Osteocyte (in vitro differentiated cells): ENCODE data around the gene LRRC27. TPM values are rescaled to one million over a fixed set of nuclear protein-coding genes. Genes with fewer than 3 reads are reported as not detected.

Experiments
- DNase-seq: peaks from one replicate; pipeline ENCODE4 v3.0.0; 2021; ENCODE audit warnings: mixed read lengths; ENCODE audit not compliant: unreplicated experiment; ENCODE audit errors: extremely low spot score
- H3K27ac Mint-ChIP-seq: one replicate; pipeline ENCODE4 v1.8.0; 2021; ENCODE audit warnings: mild to moderate bottlenecking, mixed read lengths; ENCODE audit not compliant: unreplicated experiment
- H3K27me3 Mint-ChIP-seq: one replicate; pipeline ENCODE4 v1.8.0; 2021; ENCODE audit warnings: mixed read lengths; ENCODE audit not compliant: unreplicated experiment
- H3K36me3 Mint-ChIP-seq: one replicate; pipeline ENCODE4 v1.8.0; 2021; ENCODE audit warnings: mixed read lengths; ENCODE audit not compliant: unreplicated experiment
- H3K4me1 Mint-ChIP-seq: one replicate; pipeline ENCODE4 v1.8.0; 2021; ENCODE audit warnings: mixed read lengths; ENCODE audit not compliant: unreplicated experiment
- H3K4me3 Mint-ChIP-seq: one replicate; pipeline ENCODE4 v1.8.0; 2021; ENCODE audit warnings: mild to moderate bottlenecking, moderate library complexity, mixed read lengths; ENCODE audit not compliant: unreplicated experiment
- H3K9me3 Mint-ChIP-seq: one replicate; pipeline ENCODE4 v1.8.0; 2021; ENCODE audit warnings: mixed read lengths; ENCODE audit not compliant: unreplicated experiment
- total RNA-seq: library from RNA; stranded (reverse); gene quantifications from 2 replicates; pipeline ENCODE4 v1.2.1, GENCODE V29; 2021
- TF ChIP-seq, protein P1 (sequence below): fragments of 200-600 bp; sonication (generic); IDR thresholded peaks from 2 replicates; pipeline ENCODE4 v1.5.0; 2021; ENCODE audit warnings: antibody characterized with exemption, mild to moderate bottlenecking, moderate library complexity

Gene LRRC27
- total RNA-seq, 1 donor from 2014 or later, result 18.9 TPM

DNA sequence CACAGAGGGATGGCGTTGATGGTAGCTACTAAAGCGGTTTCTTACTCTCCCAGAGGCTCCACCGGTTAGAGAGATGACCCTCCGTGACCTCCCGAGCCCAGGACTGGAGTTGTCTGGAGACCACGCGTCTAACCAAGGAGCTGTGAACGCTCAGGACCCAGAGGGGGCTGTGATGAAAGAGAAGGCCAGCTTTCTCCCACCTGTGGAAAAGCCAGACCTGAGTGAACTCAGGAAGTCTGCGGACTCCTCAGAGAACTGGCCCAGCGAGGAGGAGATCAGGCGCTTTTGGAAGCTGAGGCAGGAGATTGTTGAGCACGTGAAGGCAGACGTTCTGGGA is 15.9 kb downstream of the LRRC27 start:
- no peaks in the 10 kb centered on the region for H3K27me3 Mint-ChIP-seq
- no peak overlapping the region for H3K4me3 Mint-ChIP-seq
- TF ChIP-seq, protein P1, sequence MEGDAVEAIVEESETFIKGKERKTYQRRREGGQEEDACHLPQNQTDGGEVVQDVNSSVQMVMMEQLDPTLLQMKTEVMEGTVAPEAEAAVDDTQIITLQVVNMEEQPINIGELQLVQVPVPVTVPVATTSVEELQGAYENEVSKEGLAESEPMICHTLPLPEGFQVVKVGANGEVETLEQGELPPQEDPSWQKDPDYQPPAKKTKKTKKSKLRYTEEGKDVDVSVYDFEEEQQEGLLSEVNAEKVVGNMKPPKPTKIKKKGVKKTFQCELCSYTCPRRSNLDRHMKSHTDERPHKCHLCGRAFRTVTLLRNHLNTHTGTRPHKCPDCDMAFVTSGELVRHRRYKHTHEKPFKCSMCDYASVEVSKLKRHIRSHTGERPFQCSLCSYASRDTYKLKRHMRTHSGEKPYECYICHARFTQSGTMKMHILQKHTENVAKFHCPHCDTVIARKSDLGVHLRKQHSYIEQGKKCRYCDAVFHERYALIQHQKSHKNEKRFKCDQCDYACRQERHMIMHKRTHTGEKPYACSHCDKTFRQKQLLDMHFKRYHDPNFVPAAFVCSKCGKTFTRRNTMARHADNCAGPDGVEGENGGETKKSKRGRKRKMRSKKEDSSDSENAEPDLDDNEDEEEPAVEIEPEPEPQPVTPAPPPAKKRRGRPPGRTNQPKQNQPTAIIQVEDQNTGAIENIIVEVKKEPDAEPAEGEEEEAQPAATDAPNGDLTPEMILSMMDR, result no peak

DNA sequence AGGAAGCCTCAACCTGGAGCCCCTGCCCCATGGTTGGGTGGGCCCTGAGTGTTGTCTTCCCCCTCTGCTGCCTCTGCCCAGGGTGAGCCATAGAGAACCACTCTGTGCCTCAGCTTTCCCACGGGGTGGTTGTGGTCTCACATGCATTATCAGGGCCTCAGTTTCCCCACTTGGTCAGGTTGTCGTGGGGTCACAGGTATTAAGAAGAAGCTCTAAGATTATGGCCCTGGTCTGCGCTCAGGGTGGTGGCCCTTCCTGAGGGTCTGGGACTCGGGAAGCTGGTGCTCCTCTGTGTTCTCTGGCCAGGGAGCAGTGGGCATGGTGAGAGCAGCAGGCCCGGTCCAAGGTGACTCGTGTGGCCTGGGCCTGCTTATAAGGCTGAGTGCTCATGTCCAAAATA is 17.8 kb downstream of the LRRC27 start:
- H3K27me3 Mint-ChIP-seq, result no peaks in the 10 kb centered on the region
- H3K4me1 Mint-ChIP-seq, result no peaks in the 10 kb centered on the region
- TF ChIP-seq, protein P1, result no peak
- H3K4me3 Mint-ChIP-seq, result no peak overlapping the region
- no peak for DNase-seq
- no peak overlapping the region for H3K27ac Mint-ChIP-seq
- H3K36me3 Mint-ChIP-seq, result peaks cover 25% of the 10 kb centered on the region
- H3K9me3 Mint-ChIP-seq, result no peaks in the 10 kb centered on the region

More for the DNA sequence above, 15.9 kb downstream of the LRRC27 start:
- Mint-ChIP-seq H3K9me3 (no peaks in the 10 kb centered on the region), H3K4me1 (no peaks in the 10 kb centered on the region), H3K36me3 (peaks cover 31% of the 10 kb centered on the region), H3K27ac (no peak overlapping the region)
- no peak for DNase-seq

DNA sequence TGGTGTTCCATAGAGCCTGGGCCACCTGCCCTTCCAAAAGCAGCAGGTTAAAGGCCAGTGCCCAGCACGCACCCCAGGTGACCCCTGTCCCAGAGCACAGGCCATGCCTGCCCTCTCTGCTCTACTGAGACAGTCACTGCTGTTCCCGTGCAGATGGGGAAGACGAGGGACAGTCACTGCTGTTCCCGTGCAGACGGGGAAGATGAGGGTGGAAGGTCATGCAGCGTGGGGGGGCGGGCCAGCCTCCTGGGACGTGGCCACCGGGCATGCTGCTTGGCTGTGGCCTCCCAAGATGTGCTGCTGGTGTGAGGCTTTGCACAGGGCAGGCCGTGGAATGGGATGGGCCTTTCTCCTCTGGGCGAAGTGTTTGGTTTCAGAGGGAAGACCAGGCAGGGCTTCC is 18.4 kb downstream of the LRRC27 start:
- Mint-ChIP-seq H3K4me3 (no peak overlapping the region), H3K27ac (no peak overlapping the region)

DNA sequence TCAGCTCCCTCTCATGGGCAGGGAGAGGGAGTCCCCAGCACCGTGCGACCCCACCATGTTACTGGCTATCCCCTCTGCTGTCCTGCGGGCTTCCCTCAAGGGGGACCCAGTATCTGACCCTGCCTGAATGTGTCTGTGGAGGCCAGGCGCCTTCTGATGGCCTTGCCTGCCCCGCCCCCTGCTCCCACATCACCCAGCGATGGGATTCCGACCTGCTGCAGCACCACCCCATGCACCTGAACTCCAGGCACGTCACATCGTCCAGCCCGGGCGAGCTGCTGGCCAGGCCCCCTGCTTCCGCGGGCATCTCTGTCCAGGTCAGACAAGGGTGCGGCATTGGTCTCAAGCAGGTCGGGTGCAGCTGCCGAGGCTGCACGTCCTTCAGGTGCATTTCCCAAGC is 19.0 kb downstream of the LRRC27 start:
- Mint-ChIP-seq H3K27ac (no peak overlapping the region), H3K4me3 (no peak overlapping the region), H3K4me1 (no peaks in the 10 kb centered on the region), H3K36me3 (peaks cover 17% of the 10 kb centered on the region), H3K27me3 (no peaks in the 10 kb centered on the region), H3K9me3 (no peaks in the 10 kb centered on the region)
- DNase-seq, result no peak
- TF ChIP-seq, protein P1, result no peak

More for the DNA sequence above, 18.4 kb downstream of the LRRC27 start:
- peaks cover 18% of the 10 kb centered on the region for H3K36me3 Mint-ChIP-seq
- no peak for DNase-seq
- H3K9me3 Mint-ChIP-seq, result no peaks in the 10 kb centered on the region
- TF ChIP-seq, protein P1, result no peak
- H3K4me1 Mint-ChIP-seq, result no peaks in the 10 kb centered on the region
- no peaks in the 10 kb centered on the region for H3K27me3 Mint-ChIP-seq

DNA sequence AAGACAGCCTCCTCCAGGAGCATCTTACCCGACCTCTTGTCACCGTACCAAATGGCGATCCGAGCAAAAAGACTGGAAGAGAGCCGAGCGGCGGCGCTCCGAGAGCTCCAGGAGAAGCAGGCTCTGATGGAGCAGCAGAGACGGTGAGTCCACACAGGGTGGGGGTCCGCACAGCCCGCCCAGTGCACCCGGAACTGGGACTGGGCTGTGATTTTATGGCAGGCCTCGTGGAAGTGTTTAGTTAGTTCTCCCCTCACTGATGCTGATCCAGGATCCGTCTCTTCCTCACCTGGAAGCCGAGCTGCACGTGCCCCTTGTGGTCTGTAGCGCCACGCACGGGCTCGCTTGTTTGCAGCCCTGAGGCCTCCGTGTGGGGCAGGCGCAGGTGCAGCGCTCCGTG is 19.6 kb downstream of the LRRC27 start:
- no peak overlapping the region for H3K4me3 Mint-ChIP-seq
- TF ChIP-seq, protein P1, result no peak
- DNase-seq, result no peak
- H3K27me3 Mint-ChIP-seq, result no peaks in the 10 kb centered on the region
- no peaks in the 10 kb centered on the region for H3K4me1 Mint-ChIP-seq
- H3K36me3 Mint-ChIP-seq, result peaks cover 17% of the 10 kb centered on the region
- no peak overlapping the region for H3K27ac Mint-ChIP-seq
- H3K9me3 Mint-ChIP-seq, result no peaks in the 10 kb centered on the region
